ENCODE measurements around the gene MNX1. TPM values are rescaled to one million over a fixed set of nuclear protein-coding genes. Genes with fewer than 3 reads are reported as not detected.

The MNX1 gene
- total and polyA plus RNA-seq, 4 donors = 0.08 TPM; not detected in 3

DNA sequence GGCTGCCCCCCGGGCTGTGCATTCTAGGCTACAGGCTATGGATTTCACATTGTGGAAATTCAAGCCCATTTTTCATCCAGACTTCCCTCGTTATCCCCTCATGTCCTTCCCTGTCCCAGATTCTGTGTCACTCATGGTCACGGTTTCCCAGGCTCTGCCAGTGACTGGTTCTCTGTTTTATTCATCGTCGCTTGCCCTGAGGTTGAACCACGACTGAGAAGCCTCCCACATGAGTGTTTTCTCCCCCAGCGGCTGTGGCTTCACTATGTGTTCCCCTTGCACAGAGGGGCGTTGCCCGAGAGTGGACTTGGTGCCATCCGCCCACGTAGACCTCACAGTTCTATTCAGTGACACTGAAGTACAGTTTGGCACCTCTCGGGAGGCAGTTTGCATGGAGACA, 47.0 kb downstream of the MNX1 start:
- H3K36me3 ChIP-seq (ENCODE audit: control insufficient read depth in 4 of 4, insufficient read depth in 3 of 4, low read depth in 1 of 4, low read length in 3 of 4) = peaks cover 19 to 84% (median 53%) of the 10 kb centered on the region in 4 donors
- H3K9ac ChIP-seq (ENCODE audit: low read depth in 1 of 2, low read length in 2 of 2) = no peak overlapping the region
- no peaks in the 10 kb centered on the region for H3K4me1 ChIP-seq (ENCODE audit: control insufficient read depth in 4 of 4, insufficient read depth in 4 of 4, low read length in 3 of 4)
- no peak for DNase-seq (ENCODE audit: low spot score)
- 86% methylated on average over 12 of the region's 12 CpGs for WGBS
- H3K4me3 ChIP-seq (ENCODE audit: low read depth in 1 of 3, low read length in 3 of 3) = no peak overlapping the region
- no peak overlapping the region for H3K27ac ChIP-seq (ENCODE audit: low read depth in 1 of 2, low read length in 2 of 2)
- H3K27me3 ChIP-seq (ENCODE audit: control insufficient read depth in 4 of 4, insufficient read depth in 4 of 4, low read length in 3 of 4) = no peaks in the 10 kb centered on the region
- no peak for TF ChIP-seq GABPA (IDR thresholded peaks at IDR 0.05 in 1 of 2, conservative IDR thresholded peaks at IDR 0.05 in 1 of 2)
- TF ChIP-seq, protein P1, sequence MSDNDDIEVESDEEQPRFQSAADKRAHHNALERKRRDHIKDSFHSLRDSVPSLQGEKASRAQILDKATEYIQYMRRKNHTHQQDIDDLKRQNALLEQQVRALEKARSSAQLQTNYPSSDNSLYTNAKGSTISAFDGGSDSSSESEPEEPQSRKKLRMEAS (IDR thresholded peaks at IDR 0.05) = no peak
- TF ChIP-seq, protein P2, sequence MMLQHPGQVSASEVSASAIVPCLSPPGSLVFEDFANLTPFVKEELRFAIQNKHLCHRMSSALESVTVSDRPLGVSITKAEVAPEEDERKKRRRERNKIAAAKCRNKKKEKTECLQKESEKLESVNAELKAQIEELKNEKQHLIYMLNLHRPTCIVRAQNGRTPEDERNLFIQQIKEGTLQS (IDR thresholded peaks at IDR 0.05) = no peak
- no peak for TF ChIP-seq HNF4A (conservative IDR thresholded peaks at IDR 0.05)
- TF ChIP-seq RXRA (IDR thresholded peaks at IDR 0.05) = no peak
- H3K9me3 ChIP-seq (ENCODE audit: control insufficient read depth in 4 of 4, low read length in 3 of 4) = no peaks in the 10 kb centered on the region

DNA sequence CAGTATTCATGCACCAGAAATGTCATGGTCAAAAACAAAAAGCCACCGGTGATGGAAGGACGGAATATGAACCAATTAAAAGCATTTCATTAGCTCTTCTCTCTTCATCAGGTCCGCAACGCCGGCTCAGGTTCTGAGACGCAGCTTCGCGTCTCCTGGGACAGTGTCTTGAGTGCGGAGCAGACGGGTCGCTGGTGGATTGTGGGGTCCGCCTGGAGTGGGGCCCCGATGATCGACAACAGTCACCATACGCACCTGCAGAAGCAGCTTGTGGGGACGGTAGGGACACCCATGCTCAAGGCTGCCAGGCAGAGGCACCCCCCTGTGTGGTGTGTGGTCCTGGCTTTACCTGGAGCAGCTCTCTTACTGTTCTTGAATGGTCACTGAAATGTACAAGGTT, 47.6 kb downstream of the MNX1 start:
- Histone ChIP-seq H3K4me3 (ENCODE audit: low read depth in 1 of 3, low read length in 3 of 3) (no peak overlapping the region), H3K9ac (ENCODE audit: low read depth in 1 of 2, low read length in 2 of 2) (no peak overlapping the region), H3K9me3 (ENCODE audit: control insufficient read depth in 4 of 4, low read length in 3 of 4) (no peaks in the 10 kb centered on the region), H3K27me3 (ENCODE audit: control insufficient read depth in 4 of 4, insufficient read depth in 4 of 4, low read length in 3 of 4) (no peaks in the 10 kb centered on the region), H3K27ac (ENCODE audit: low read depth in 1 of 2, low read length in 2 of 2) (no peak overlapping the region), H3K36me3 (ENCODE audit: control insufficient read depth in 4 of 4, insufficient read depth in 3 of 4, low read depth in 1 of 4, low read length in 3 of 4) (peaks cover 16 to 85% (median 56%) of the 10 kb centered on the region in 4 donors), H3K4me1 (ENCODE audit: control insufficient read depth in 4 of 4, insufficient read depth in 4 of 4, low read length in 3 of 4) (no peaks in the 10 kb centered on the region)
- no peak for TF ChIP-seq JUND (IDR thresholded peaks at IDR 0.05)
- TF ChIP-seq, protein P2 (IDR thresholded peaks at IDR 0.05) = no peak
- TF ChIP-seq, protein P3, sequence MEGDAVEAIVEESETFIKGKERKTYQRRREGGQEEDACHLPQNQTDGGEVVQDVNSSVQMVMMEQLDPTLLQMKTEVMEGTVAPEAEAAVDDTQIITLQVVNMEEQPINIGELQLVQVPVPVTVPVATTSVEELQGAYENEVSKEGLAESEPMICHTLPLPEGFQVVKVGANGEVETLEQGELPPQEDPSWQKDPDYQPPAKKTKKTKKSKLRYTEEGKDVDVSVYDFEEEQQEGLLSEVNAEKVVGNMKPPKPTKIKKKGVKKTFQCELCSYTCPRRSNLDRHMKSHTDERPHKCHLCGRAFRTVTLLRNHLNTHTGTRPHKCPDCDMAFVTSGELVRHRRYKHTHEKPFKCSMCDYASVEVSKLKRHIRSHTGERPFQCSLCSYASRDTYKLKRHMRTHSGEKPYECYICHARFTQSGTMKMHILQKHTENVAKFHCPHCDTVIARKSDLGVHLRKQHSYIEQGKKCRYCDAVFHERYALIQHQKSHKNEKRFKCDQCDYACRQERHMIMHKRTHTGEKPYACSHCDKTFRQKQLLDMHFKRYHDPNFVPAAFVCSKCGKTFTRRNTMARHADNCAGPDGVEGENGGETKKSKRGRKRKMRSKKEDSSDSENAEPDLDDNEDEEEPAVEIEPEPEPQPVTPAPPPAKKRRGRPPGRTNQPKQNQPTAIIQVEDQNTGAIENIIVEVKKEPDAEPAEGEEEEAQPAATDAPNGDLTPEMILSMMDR (IDR thresholded peaks at IDR 0.05; ENCODE audit: low read depth, low read length, missing input control) = no peak
- no peak for TF ChIP-seq HNF4G (IDR thresholded peaks at IDR 0.05)
- TF ChIP-seq GABPA (IDR thresholded peaks at IDR 0.05 in 1 of 2, conservative IDR thresholded peaks at IDR 0.05 in 1 of 2) = no peak
- no peak for TF ChIP-seq SP1 (IDR thresholded peaks at IDR 0.05)
- no peak for TF ChIP-seq YY1 (IDR thresholded peaks at IDR 0.05)
- TF ChIP-seq, protein P1 (IDR thresholded peaks at IDR 0.05) = no peak
- no peak for TF ChIP-seq RAD21 (IDR thresholded peaks at IDR 0.05)
- TF ChIP-seq FOXA1 (IDR thresholded peaks at IDR 0.05) = no peak
- TF ChIP-seq, protein P4, sequence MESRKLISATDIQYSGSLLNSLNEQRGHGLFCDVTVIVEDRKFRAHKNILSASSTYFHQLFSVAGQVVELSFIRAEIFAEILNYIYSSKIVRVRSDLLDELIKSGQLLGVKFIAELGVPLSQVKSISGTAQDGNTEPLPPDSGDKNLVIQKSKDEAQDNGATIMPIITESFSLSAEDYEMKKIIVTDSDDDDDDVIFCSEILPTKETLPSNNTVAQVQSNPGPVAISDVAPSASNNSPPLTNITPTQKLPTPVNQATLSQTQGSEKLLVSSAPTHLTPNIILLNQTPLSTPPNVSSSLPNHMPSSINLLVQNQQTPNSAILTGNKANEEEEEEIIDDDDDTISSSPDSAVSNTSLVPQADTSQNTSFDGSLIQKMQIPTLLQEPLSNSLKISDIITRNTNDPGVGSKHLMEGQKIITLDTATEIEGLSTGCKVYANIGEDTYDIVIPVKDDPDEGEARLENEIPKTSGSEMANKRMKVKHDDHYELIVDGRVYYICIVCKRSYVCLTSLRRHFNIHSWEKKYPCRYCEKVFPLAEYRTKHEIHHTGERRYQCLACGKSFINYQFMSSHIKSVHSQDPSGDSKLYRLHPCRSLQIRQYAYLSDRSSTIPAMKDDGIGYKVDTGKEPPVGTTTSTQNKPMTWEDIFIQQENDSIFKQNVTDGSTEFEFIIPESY (IDR thresholded peaks at IDR 0.05) = no peak
- no peak for TF ChIP-seq FOXA2 (IDR thresholded peaks at IDR 0.05)
- no peak for TF ChIP-seq TAF1 (conservative IDR thresholded peaks at IDR 0.05)
- no peak for TF ChIP-seq RXRA (IDR thresholded peaks at IDR 0.05)
- 97% methylated on average over 16 of the region's 16 CpGs for WGBS
- no peak for DNase-seq (ENCODE audit: low spot score)

Measured in liver (tissue), 9 donors.